Activated CD4-positive, alpha-beta T cell treated with anti-CD3 and anti-CD28 coated beads for 24 hours (primary cell): Measurements from ENCODE around the gene SLC43A3.

ENCODE experiments used
- DNase-seq, 2 donors: peaks; one replicate each; pipeline ENCODE4 v3.0.0-alpha.2; 2020; ENCODE audit warnings: low read depth in 2 of 2

The SLC43A3 gene

DNA sequence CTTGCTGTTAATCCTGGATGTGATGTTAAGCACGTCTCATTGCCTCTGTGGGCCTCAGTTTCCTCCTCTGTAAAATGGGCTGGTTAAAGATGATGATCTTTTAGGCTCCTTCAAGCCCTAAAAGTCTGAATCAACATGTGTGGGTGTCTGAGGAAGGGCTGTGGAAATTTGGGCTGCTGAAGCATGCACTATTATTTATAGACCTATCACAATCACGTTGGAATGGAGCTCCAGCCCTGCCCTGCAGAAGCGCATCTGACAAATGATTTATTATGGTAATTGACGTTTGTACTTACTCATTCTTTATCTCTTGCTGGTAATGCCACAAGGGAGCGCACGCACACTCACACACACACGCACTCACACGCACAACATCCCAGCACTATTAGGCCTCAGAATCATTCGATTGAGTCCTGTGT, 68.4 kb downstream of the SLC43A3 start:
- no peak for DNase-seq

DNA sequence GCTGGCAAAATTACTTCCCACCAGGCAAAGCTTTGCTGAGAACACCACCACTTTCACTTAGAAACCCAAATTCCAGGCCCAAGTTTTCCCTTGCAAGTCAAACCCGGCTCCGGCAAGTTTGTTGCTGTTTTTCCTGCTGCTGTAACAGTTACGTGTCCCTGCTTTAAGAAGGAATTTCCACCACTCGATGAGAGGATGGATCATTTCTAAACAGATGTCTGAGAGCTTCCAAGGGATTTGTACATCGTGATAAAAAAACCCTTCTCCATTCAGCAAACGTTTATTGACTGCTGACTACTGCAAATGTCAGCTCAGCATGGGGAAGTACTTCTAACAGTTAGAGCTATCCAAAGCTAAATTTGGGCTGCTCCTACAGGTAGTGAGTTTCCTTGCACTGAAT, 69.1 kb downstream of the SLC43A3 start:
- no peak for DNase-seq

DNA sequence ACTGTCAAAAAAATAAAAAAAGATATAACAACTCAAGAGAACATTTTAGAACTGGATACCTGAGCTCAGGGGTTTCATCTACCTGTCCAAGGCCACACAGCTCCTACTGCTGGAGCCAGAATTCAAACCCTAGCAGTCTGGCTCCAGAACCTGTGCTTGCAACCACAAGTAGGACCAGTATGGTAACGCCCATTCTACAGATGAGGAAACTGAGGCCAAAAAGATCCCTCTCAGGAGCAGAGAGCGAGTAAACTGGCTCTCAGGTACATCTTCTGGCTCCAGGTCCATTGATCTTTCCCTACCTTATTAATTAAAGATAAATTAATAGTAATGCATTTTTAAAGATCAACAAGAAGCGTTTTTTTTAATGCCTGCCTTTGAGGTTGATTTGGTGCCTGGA, 69.6 kb downstream of the SLC43A3 start:
- no peak for DNase-seq
